ENCODE data around the gene PATL2. TPM values are rescaled to one million over a fixed set of nuclear protein-coding genes. Genes with fewer than 3 reads are reported as not detected.
"Not testable (repeated sequence)": the region's sequence is repeated elsewhere in the genome, so short reads cannot be mapped to it uniquely, and the experiment has no call there.

The PATL2 gene
- total and polyA plus RNA-seq, 3 experiments from 2014 or later: 7.7 to 19.8 (median 9.1) TPM

DNA sequence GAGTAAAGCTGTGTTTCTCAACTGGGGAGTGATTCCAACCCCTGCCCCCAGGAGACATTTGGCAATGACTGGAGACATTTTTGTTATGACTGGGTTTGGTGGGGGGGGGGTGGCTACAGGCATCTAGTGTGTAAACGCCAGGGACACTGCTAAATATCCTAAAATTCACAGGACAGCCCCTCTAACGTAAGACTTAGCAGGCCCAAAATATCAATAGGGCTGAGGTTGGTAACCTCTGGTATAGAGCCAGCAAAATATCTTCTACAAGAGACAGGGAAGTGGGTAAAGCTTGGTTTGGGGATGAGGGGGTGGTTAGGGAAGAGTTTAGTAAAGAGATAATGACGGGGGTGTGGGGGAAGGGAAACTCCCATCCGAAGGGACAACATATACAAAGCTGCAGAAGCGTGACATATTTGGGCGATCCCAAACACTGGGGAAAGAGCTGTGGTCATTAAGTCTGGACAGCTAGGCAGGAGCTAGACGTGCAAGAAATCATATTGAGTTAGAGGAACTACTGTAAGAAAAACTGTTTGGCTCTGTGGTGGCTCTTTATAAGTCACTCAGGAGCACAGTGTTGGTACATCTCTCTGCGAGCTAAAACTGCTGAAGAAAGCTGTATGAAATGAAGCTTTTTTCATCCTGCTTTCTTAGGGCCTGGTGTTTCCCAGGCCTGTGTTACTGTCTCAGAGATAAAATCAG, 24.5 kb upstream of the PATL2 start:
- peak overlapping the region; percentile 62 for H3K4me3 ChIP-seq (ENCODE audit: low read length)
- no peaks in the 10 kb centered on the region for H3K36me3 ChIP-seq (ENCODE audit: insufficient read depth, low read length)
- H3K36me3 Mint-ChIP-seq: peaks cover 0 to 16% (median 6%) of the 10 kb centered on the region in 3 donors
- peaks cover 72% of the 10 kb centered on the region for H3K4me1 ChIP-seq (ENCODE audit: insufficient read depth, low read length)
- no peaks in the 10 kb centered on the region for H3K27me3 ChIP-seq (ENCODE audit: insufficient read depth, low read length, poor library complexity, severe bottlenecking)
- H3K27me3 Mint-ChIP-seq: peaks cover 0 to 2% of the 10 kb centered on the region in 2 donors
- CTCF ChIA-PET: interaction anchor here (0.9 to 16.5 kb wide), 12 partner anchors 8 to 177 kb away, joined by 3 to 271 read pairs (median 7); partner anchors contain the start of genes B2M, PATL2 and SPG11
- peak in 1 of 5 donors; percentile 62 for DNase-seq
- peak overlapping the region; percentile 70 for H3K27ac ChIP-seq (ENCODE audit: low read depth, low read length)
- POLR2A ChIA-PET: interaction anchor here (0.5 to 14.5 kb wide), 10 partner anchors 8 to 311 kb away, joined by 3 to 728 read pairs (median 8); partner anchors contain the start of genes B2M, PATL2 and SPG11
- H3K9me3 ChIP-seq (ENCODE audit: low read length): no peaks in the 10 kb centered on the region
- no peaks in the 10 kb centered on the region for H3K9me3 Mint-ChIP-seq
- peak overlapping the region; percentile 84 to 99 (median 98) for H3K27ac Mint-ChIP-seq
- H3K4me1 Mint-ChIP-seq: peaks cover 69 to 86% (median 85%) of the 10 kb centered on the region in 3 donors
- peak overlapping the region; percentile 53 to 91 (median 87) for H3K4me3 Mint-ChIP-seq

DNA sequence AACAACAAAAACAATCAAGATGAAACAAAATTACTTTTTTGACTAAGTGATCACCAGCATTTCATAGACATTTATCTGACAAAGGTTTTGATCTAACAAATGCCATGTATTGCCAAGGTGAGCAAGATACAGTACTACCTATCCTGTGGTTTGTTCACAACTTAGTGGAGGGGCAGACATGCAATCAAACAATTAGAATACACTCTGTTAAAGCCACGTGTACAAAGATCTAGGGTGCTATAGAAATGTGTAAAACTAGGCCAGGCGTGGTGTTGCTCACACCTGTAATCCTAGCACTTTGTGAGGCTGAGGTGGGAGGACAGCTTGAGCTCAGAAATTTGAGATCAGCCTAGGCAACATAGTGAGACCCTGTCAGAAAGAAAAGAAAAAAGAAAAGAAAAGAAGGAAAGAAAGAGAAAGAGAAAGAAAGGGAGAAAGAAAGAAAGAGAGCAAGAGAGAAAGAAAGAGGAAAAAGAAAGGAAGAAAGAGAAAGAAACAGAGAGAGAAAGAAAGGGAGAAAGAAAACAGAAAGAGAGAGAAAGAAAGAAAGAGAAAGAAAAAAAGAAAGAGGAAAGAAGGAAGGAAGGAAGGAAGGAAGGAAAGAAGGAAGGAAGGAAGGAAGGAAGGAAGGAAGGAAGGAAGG, 23.8 kb upstream of the PATL2 start:
- Mint-ChIP-seq H3K27ac (peak overlapping the region; percentile 84 to 99 (median 98)), H3K4me3 (peak overlapping the region; percentile 53 to 91 (median 87)), H3K27me3 (peaks cover 0 to 2% of the 10 kb centered on the region in 2 donors), H3K4me1 (peaks cover 70 to 87% (median 85%) of the 10 kb centered on the region in 3 donors), H3K9me3 (no peaks in the 10 kb centered on the region), H3K36me3 (peaks cover 0 to 18% (median 6%) of the 10 kb centered on the region in 3 donors)
- H3K27ac ChIP-seq (ENCODE audit: low read depth, low read length): peak overlapping the region; percentile 70
- DNase-seq: no peak
- ChIA-PET POLR2A (interaction anchor here (0.5 to 14.5 kb wide), 5 partner anchors 7 to 225 kb away, joined by 4 to 728 read pairs (median 87); partner anchors contain the start of genes B2M, PATL2 and SPG11), CTCF (interaction anchor here (1.2 to 16.5 kb wide), 7 partner anchors 7 to 156 kb away, joined by 3 to 271 read pairs (median 35); partner anchors contain the start of genes B2M, PATL2 and SPG11)
- H3K4me3 ChIP-seq (ENCODE audit: low read length): peak overlapping the region; percentile 62
- no peaks in the 10 kb centered on the region for H3K36me3 ChIP-seq (ENCODE audit: insufficient read depth, low read length)
- H3K9me3 ChIP-seq (ENCODE audit: low read length): no peaks in the 10 kb centered on the region
- H3K4me1 ChIP-seq (ENCODE audit: insufficient read depth, low read length): peaks cover 79% of the 10 kb centered on the region
- no peaks in the 10 kb centered on the region for H3K27me3 ChIP-seq (ENCODE audit: insufficient read depth, low read length, poor library complexity, severe bottlenecking)

DNA sequence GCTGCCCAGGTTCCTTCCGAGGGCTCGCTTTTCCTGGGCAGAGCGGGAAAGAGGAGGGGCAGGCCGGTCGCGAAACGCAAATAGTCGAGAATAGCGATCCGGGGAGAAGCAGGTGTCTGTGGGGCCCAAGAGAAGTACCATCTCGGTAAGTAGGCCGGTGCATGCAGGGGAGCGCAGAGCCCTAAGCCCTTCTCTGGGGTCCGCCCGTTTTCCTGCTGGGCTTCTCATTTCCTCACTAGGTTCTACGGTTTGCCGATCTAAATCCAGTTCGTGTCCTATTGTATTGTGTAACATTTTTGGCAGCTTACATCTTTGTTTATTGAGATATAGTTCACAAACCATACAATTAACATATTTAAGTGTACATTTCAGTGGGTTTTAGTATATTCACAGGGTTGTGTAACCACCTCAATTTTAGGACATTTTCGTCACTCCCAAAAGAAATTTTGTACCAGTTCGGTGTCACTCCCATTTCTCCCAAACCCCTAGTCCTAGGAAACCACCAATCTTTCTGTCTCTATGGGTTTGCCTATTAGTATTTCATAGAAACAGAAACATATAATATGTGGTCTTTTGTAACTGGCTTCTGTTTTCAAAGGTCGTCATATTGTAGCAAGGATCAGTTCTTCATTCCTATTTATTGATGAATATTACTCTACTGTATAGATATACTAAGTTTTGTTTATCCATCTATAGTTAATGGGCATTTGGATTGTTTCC, 18.4 kb upstream of the PATL2 start:
- H3K27me3 ChIP-seq (ENCODE audit: insufficient read depth, low read length, poor library complexity, severe bottlenecking): no peaks in the 10 kb centered on the region
- H3K4me3 ChIP-seq (ENCODE audit: low read length): peak overlapping the region; percentile 84
- ChIA-PET CTCF (interaction anchor here (0.9 to 16.5 kb wide), 7 partner anchors 8 to 151 kb away, joined by 3 to 271 read pairs (median 6); partner anchors contain the start of genes B2M, PATL2, SPG11 and TRIM69), POLR2A (interaction anchor here (0.6 to 14.5 kb wide), 7 partner anchors 8 to 67 kb away, joined by 3 to 728 read pairs (median 7); partner anchors contain the start of genes B2M, PATL2, SPG11 and TRIM69)
- Mint-ChIP-seq H3K27me3 (peaks cover 0 to 2% of the 10 kb centered on the region in 2 donors), H3K27ac (peak overlapping the region; percentile 96 to 100 (median 99)), H3K4me1 (peaks cover 65 to 85% (median 84%) of the 10 kb centered on the region in 3 donors), H3K36me3 (peaks cover 0 to 32% (median 6%) of the 10 kb centered on the region in 3 donors), H3K9me3 (no peaks in the 10 kb centered on the region), H3K4me3 (peak overlapping the region; percentile 90 to 100 (median 99))
- H3K27ac ChIP-seq (ENCODE audit: low read depth, low read length): peak overlapping the region; percentile 88
- no peaks in the 10 kb centered on the region for H3K9me3 ChIP-seq (ENCODE audit: low read length)
- H3K4me1 ChIP-seq (ENCODE audit: insufficient read depth, low read length): peaks cover 74% of the 10 kb centered on the region
- peak in 2 of 5 donors; percentile 34 to 66 for DNase-seq
- H3K36me3 ChIP-seq (ENCODE audit: insufficient read depth, low read length): no peaks in the 10 kb centered on the region

DNA sequence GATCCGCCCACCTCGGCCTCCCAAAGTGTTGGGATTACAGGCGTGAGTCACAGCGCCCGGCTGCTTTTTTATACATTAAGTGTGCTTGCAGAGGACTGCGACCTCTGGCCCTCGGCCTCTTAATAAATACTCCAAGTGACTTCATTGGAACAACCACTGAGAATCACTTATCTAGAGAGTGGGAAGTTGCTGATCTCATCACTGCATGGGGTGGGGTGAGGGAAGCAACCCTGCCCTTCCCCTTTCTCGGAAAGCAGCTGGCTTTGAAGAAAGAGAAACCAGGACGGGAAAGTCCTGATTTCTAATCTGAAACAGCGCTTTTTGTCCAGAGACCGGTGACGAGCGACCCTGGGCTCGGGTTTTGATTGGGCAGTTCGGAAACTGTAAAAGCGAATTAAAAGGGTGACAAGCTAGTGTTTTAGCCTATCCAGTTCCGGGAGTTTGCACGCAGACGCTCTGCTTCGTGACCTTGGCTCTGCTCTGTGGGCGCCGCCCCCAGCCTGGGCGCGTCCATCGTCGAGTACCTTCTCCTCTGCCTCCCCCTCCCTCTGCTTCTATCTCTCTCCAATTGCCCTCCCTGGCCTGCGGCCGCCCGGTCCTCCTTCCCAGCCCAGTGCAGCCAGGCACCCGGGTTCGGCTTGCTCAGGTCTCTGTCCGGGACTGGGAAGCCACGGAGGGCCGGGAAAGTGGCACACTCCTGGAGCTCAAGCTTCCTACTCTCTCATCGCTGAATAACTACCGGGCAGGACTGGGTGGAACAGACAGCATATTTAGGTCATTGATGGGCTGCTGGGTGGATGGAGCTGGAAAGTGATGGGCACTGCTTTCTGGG, 17.7 kb upstream of the PATL2 start:
- Mint-ChIP-seq H3K9me3 (no peaks in the 10 kb centered on the region), H3K36me3 (peaks cover 0 to 32% (median 6%) of the 10 kb centered on the region in 3 donors), H3K27me3 (peaks cover 0 to 1% of the 10 kb centered on the region in 2 donors), H3K4me1 (peaks cover 70 to 88% (median 86%) of the 10 kb centered on the region in 3 donors), H3K27ac (peak overlapping the region; percentile 96 to 100 (median 99)), H3K4me3 (peak overlapping the region; percentile 90 to 100 (median 99))
- Histone ChIP-seq H3K4me3 (ENCODE audit: low read length) (peak overlapping the region; percentile 84), H3K27ac (ENCODE audit: low read depth, low read length) (peak overlapping the region; percentile 88), H3K9me3 (ENCODE audit: low read length) (no peaks in the 10 kb centered on the region), H3K27me3 (ENCODE audit: insufficient read depth, low read length, poor library complexity, severe bottlenecking) (no peaks in the 10 kb centered on the region), H3K36me3 (ENCODE audit: insufficient read depth, low read length) (no peaks in the 10 kb centered on the region), H3K4me1 (ENCODE audit: insufficient read depth, low read length) (peaks cover 74% of the 10 kb centered on the region)
- ChIA-PET CTCF (interaction anchor here (1.8 to 16.5 kb wide), 5 partner anchors 8 to 62 kb away, joined by 5 to 271 read pairs (median 82); partner anchors contain the start of genes B2M, PATL2, SPG11 and TRIM69), POLR2A (interaction anchor here (0.6 to 14.5 kb wide), 6 partner anchors 9 to 66 kb away, joined by 3 to 728 read pairs (median 47); partner anchors contain the start of genes B2M, PATL2, SPG11 and TRIM69)
- peak; percentile 86 to 97 (median 97) for DNase-seq

DNA sequence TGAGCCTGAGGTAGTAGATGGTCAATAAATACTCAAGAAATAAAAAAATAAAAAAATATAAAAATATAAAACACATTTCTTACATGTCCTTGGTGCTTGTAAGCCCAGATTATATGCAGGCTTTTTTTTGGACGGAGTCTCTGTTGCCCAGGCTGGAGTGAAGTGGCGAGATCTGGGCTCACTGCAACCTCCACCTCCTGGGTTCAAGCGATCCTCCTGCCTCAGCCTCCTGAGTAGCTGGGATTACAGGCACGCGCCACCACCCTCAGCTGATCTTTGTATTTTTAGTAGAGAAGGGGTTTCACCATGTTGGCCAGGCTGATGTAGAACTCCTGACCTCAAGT, 17.1 kb upstream of the PATL2 start:
- peak overlapping the region; percentile 88 for H3K27ac ChIP-seq (ENCODE audit: low read depth, low read length)
- not testable (repeated sequence) for H3K9me3 ChIP-seq (ENCODE audit: low read length); H3K27me3 Mint-ChIP-seq; H3K36me3 ChIP-seq (ENCODE audit: insufficient read depth, low read length); DNase-seq; H3K9me3 Mint-ChIP-seq; H3K27me3 ChIP-seq (ENCODE audit: insufficient read depth, low read length, poor library complexity, severe bottlenecking)
- peaks cover 0 to 32% (median 6%) of the 10 kb centered on the region in 3 donors for H3K36me3 Mint-ChIP-seq
- H3K4me1 Mint-ChIP-seq: peaks cover 70 to 86% (median 86%) of the 10 kb centered on the region in 3 donors
- H3K4me1 ChIP-seq (ENCODE audit: insufficient read depth, low read length): peaks cover 77% of the 10 kb centered on the region
- peak overlapping the region; percentile 60 for H3K4me3 ChIP-seq (ENCODE audit: low read length)
- ChIA-PET POLR2A (interaction anchor here (1.2 to 14.5 kb wide), 6 partner anchors 9 to 66 kb away, joined by 3 to 728 read pairs (median 47); partner anchors contain the start of genes B2M, PATL2, SPG11 and TRIM69), CTCF (interaction anchor here (1.8 to 16.5 kb wide), 5 partner anchors 9 to 62 kb away, joined by 5 to 271 read pairs (median 82); partner anchors contain the start of genes B2M, PATL2, SPG11 and TRIM69)
- peak overlapping the region; percentile 96 to 100 (median 99) for H3K27ac Mint-ChIP-seq
- H3K4me3 Mint-ChIP-seq: peak overlapping the region; percentile 98 to 100 (median 99)

DNA sequence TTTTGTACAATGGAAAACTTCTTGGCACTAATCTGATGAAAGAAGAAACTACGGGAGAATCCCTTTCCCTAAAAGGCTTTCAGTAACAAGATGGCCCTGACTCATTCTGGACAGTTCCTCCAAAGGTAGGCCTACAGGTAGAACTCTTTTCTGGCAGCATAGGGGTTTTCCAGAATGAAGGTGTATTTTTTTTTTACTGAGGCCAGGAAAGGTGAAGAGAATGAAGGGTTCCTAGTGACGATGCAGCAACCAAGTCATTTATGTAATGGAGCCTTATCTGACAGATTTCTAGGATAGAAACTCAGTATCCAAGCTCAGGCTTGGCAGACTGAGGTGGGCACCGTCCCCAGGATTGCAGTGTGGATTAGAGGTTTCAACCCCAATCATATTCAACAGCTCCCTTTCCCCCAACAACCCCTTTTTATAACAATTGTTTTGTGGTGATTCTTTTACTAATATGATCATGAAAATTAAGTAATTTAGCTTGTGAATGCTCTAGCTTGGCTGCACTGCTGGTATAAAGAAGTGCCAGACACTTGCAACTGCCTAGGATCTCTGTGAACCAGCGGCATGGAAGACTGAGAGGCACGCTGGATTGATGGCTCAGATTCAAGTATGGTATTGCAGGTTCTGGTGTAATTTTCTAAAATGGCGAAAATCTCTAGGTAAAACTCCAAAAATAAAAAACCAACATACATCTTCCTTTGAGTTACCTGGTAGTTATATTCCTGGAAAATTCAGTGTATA, 16.5 kb upstream of the PATL2 start:
- H3K36me3 ChIP-seq (ENCODE audit: insufficient read depth, low read length): no peaks in the 10 kb centered on the region
- Mint-ChIP-seq H3K27me3 (no peaks in the 10 kb centered on the region), H3K9me3 (no peaks in the 10 kb centered on the region), H3K27ac (peak overlapping the region; percentile 96 to 100 (median 99)), H3K4me1 (peaks cover 70 to 86% (median 82%) of the 10 kb centered on the region in 3 donors), H3K4me3 (peak overlapping the region; percentile 87 to 100 (median 98)), H3K36me3 (peaks cover 0 to 32% (median 6%) of the 10 kb centered on the region in 3 donors)
- DNase-seq: no peak
- CTCF ChIA-PET: interaction anchor here (1.8 to 16.5 kb wide), 5 partner anchors 9 to 61 kb away, joined by 5 to 271 read pairs (median 82); partner anchors contain the start of genes B2M, PATL2, SPG11 and TRIM69
- H3K9me3 ChIP-seq (ENCODE audit: low read length): no peaks in the 10 kb centered on the region
- POLR2A ChIA-PET: interaction anchor here (1.2 to 14.5 kb wide), 6 partner anchors 10 to 65 kb away, joined by 3 to 728 read pairs (median 47); partner anchors contain the start of genes B2M, PATL2, SPG11 and TRIM69
- peak overlapping the region; percentile 88 for H3K27ac ChIP-seq (ENCODE audit: low read depth, low read length)
- no peaks in the 10 kb centered on the region for H3K27me3 ChIP-seq (ENCODE audit: insufficient read depth, low read length, poor library complexity, severe bottlenecking)
- peak overlapping the region; percentile 2 for H3K4me3 ChIP-seq (ENCODE audit: low read length)
- H3K4me1 ChIP-seq (ENCODE audit: insufficient read depth, low read length): peaks cover 80% of the 10 kb centered on the region

Data from CD8-positive, alpha-beta memory T cell (primary cell).